Osteoblast (primary cell): ENCODE data around the gene GARS1. TPM values are rescaled to one million over a fixed set of nuclear protein-coding genes. Genes with fewer than 3 reads are reported as not detected.

Experiments
- DNase-seq: peaks from one replicate; pipeline ENCODE4 v3.0.0; 2011; ENCODE audit warnings: low spot score, mixed read lengths; ENCODE audit not compliant: insufficient read length; ENCODE audit errors: missing footprints
- H2AFZ ChIP-seq: 2 replicates; pipeline ENCODE4 v1.6.0; 2011; ENCODE audit warnings: mild to moderate bottlenecking, low read length
- H3K27ac ChIP-seq: 2 replicates; pipeline ENCODE4 v1.5.1; 2011; ENCODE audit warnings: mild to moderate bottlenecking, low read depth, low read length, moderate library complexity
- H3K27me3 ChIP-seq: 2 replicates; pipeline ENCODE4 v1.6.0; 2012; ENCODE audit warnings: mild to moderate bottlenecking, control low read depth, inconsistent platforms, low read length, moderate library complexity; ENCODE audit not compliant: insufficient read depth
- H3K36me3 ChIP-seq: 2 replicates; pipeline ENCODE4 v1.5.1; 2011; ENCODE audit warnings: mild to moderate bottlenecking, low read length, control low read depth, moderate library complexity; ENCODE audit not compliant: insufficient read depth
- H3K4me1 ChIP-seq: 2 replicates; pipeline ENCODE4 v1.5.1; 2011; ENCODE audit warnings: mild to moderate bottlenecking, low read length, control low read depth, moderate library complexity; ENCODE audit not compliant: insufficient read depth
- H3K4me2 ChIP-seq: 2 replicates; pipeline ENCODE4 v1.6.0; 2011; ENCODE audit warnings: mild to moderate bottlenecking, low read length; ENCODE audit not compliant: insufficient read depth
- H3K4me3 ChIP-seq: fragments of 200-600 bp; sonication (generic); 3 replicates; pipeline ENCODE4 v1.5.1; 2012; ENCODE audit warnings: mild to moderate bottlenecking, low read length, inconsistent platforms; ENCODE audit not compliant: insufficient read depth
- H3K79me2 ChIP-seq: 2 replicates; pipeline ENCODE4 v1.6.0; 2012; ENCODE audit warnings: mild to moderate bottlenecking, low read length, control low read depth, inconsistent platforms; ENCODE audit not compliant: insufficient read depth
- H3K9me3 ChIP-seq: 2 replicates; pipeline ENCODE4 v1.5.1; 2011; ENCODE audit warnings: low read depth, low read length, control low read depth
- H4K20me1 ChIP-seq: 2 replicates; pipeline ENCODE4 v1.6.0; 2012; ENCODE audit warnings: mild to moderate bottlenecking, low read length, control low read depth; ENCODE audit not compliant: insufficient read depth
- CTCF ChIP-seq: IDR thresholded peaks from 2 replicates; pipeline ENCODE4 v1.5.1; 2011; ENCODE audit warnings: mild to moderate bottlenecking, low read depth, low read length, moderate library complexity; ENCODE audit errors: extremely low read depth
- total RNA-seq: library from RNA; depleted of rRNA; stranded (reverse); fragments of >200 nt; gene quantifications from 2 replicates; pipeline ENCODE4 v1.2.3, GENCODE V29; 2012

Gene GARS1
- total RNA-seq, 1 donor = 526 TPM

- Histone ChIP-seq H3K27me3 (no peaks in the 10 kb centered on the region), H3K9me3 (no peaks in the 10 kb centered on the region), H3K4me3 (no peak overlapping the region), H3K79me2 (no peaks in the 10 kb centered on the region), H3K27ac (no peak overlapping the region), H4K20me1 (peaks cover 4% of the 10 kb centered on the region), H3K36me3 (peaks cover 9% of the 10 kb centered on the region), H3K4me2 (no peak overlapping the region), H2AFZ (no peak overlapping the region), H3K4me1 (peaks cover 11% of the 10 kb centered on the region)
- TF ChIP-seq CTCF = no peak
- no peak for DNase-seq
Observed at GRCh38 chr7:30559611-30560010, 35.1 kb upstream of the GARS1 start.

DNA sequence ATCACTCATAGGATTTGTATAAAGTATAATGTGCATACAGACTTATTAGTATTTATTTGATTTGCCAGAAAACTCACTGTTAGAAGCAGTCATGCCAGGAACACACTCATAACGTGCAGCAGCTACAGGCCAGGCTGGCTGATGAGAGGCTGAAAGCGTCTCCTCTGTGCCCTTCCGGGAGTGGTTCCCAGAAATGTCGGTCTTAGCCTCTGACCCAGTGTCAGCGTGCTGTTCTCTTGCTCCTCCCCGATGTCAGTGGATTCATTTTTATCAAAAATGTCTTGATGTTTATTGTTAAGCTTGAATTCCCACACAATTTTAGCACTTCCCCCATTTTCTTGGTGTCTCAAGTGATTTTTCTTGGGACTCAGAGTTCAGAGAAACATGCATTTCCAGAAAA, 33.3 kb upstream of the GARS1 start:
- Histone ChIP-seq H3K27ac (no peak overlapping the region), H3K4me2 (no peak overlapping the region), H3K36me3 (peaks cover 16% of the 10 kb centered on the region), H3K79me2 (no peaks in the 10 kb centered on the region), H2AFZ (no peak overlapping the region), H3K4me3 (no peak overlapping the region), H3K4me1 (peaks cover 11% of the 10 kb centered on the region), H3K9me3 (no peaks in the 10 kb centered on the region), H4K20me1 (peaks cover 4% of the 10 kb centered on the region), H3K27me3 (no peaks in the 10 kb centered on the region)
- TF ChIP-seq CTCF = no peak
- no peak for DNase-seq

- Histone ChIP-seq H3K27me3 (no peaks in the 10 kb centered on the region), H3K79me2 (no peaks in the 10 kb centered on the region), H2AFZ (no peak overlapping the region), H4K20me1 (peaks cover 4% of the 10 kb centered on the region), H3K27ac (no peak overlapping the region), H3K36me3 (peaks cover 16% of the 10 kb centered on the region), H3K4me1 (peaks cover 11% of the 10 kb centered on the region), H3K9me3 (no peaks in the 10 kb centered on the region), H3K4me2 (no peak overlapping the region), H3K4me3 (no peak overlapping the region)
- TF ChIP-seq CTCF = no peak
- DNase-seq = no peak
Observed at GRCh38 chr7:30562498-30562897, 32.2 kb upstream of the GARS1 start.

GRCh38 chr7:30562909-30563308, 31.8 kb upstream of the GARS1 start:
- Histone ChIP-seq H3K27ac (no peak overlapping the region), H3K4me1 (peaks cover 11% of the 10 kb centered on the region), H3K27me3 (no peaks in the 10 kb centered on the region), H2AFZ (no peak overlapping the region), H3K79me2 (no peaks in the 10 kb centered on the region), H3K36me3 (peaks cover 16% of the 10 kb centered on the region), H3K4me3 (no peak overlapping the region), H4K20me1 (peaks cover 4% of the 10 kb centered on the region), H3K9me3 (no peaks in the 10 kb centered on the region), H3K4me2 (no peak overlapping the region)
- no peak for DNase-seq
- no peak for TF ChIP-seq CTCF
